ENCODE data around the gene PTGER3. TPM values are rescaled to one million over a fixed set of nuclear protein-coding genes. Genes with fewer than 3 reads are reported as not detected.

The PTGER3 gene
- total and polyA plus RNA-seq, 4 donors: 0.04 to 1.6 (median 0.26) TPM

- H3K9ac ChIP-seq (ENCODE audit: low read depth in 1 of 2, low read length in 2 of 2): no peak overlapping the region
- H3K9me3 ChIP-seq (ENCODE audit: control insufficient read depth in 4 of 4, low read length in 3 of 4): no peaks in the 10 kb centered on the region
- no peaks in the 10 kb centered on the region for H3K4me1 ChIP-seq (ENCODE audit: control insufficient read depth in 4 of 4, insufficient read depth in 4 of 4, low read length in 3 of 4)
- no peak overlapping the region for H3K27ac ChIP-seq (ENCODE audit: low read depth in 1 of 2, low read length in 2 of 2)
- no peak for DNase-seq (ENCODE audit: low spot score)
- peaks cover 0 to 3% (median 1%) of the 10 kb centered on the region in 4 donors for H3K27me3 ChIP-seq (ENCODE audit: control insufficient read depth in 4 of 4, insufficient read depth in 4 of 4, low read length in 3 of 4)
- no peak overlapping the region for H3K4me3 ChIP-seq (ENCODE audit: low read depth in 1 of 3, low read length in 3 of 3)
- 67% methylated on average over 5 of the region's 5 CpGs for WGBS
- no peak for TF ChIP-seq SP1 (IDR thresholded peaks at IDR 0.05)
- no peak for TF ChIP-seq FOXA2 (IDR thresholded peaks at IDR 0.05)
- TF ChIP-seq MAX (IDR thresholded peaks at IDR 0.05): no peak
- no peak for TF ChIP-seq TAF1 (conservative IDR thresholded peaks at IDR 0.05)
- no peak for TF ChIP-seq FOXA1 (IDR thresholded peaks at IDR 0.05)
- TF ChIP-seq JUND (IDR thresholded peaks at IDR 0.05): no peak
- TF ChIP-seq GABPA (IDR thresholded peaks at IDR 0.05 in 1 of 2, conservative IDR thresholded peaks at IDR 0.05 in 1 of 2): no peak
- no peak for TF ChIP-seq RXRA (IDR thresholded peaks at IDR 0.05)
- no peak for TF ChIP-seq RAD21 (IDR thresholded peaks at IDR 0.05)
- no peak for TF ChIP-seq YY1 (IDR thresholded peaks at IDR 0.05)
- no peak for TF ChIP-seq EGR1 (IDR thresholded peaks at IDR 0.05; ENCODE audit: low read depth in 2 of 2)
- no peak for TF ChIP-seq REST (IDR thresholded peaks at IDR 0.05)
- TF ChIP-seq ATF3 (IDR thresholded peaks at IDR 0.05): no peak
- TF ChIP-seq NR2F2 (IDR thresholded peaks at IDR 0.05): no peak
- TF ChIP-seq HNF4A (conservative IDR thresholded peaks at IDR 0.05): no peak
- TF ChIP-seq ZBTB33 (IDR thresholded peaks at IDR 0.05): no peak
- TF ChIP-seq CTCF (IDR thresholded peaks at IDR 0.05; ENCODE audit: low read depth, low read length, missing input control): no peak
- no peak for TF ChIP-seq HNF4G (IDR thresholded peaks at IDR 0.05)
- H3K36me3 ChIP-seq (ENCODE audit: control insufficient read depth in 4 of 4, insufficient read depth in 3 of 4, low read depth in 1 of 4, low read length in 3 of 4): no peaks in the 10 kb centered on the region
Measured at GRCh38 chr1:70948396-70949017, 99.1 kb downstream of the PTGER3 start.

Measured in liver (tissue), 9 donors.